GM12878 (cell line): ENCODE data around the gene C17orf58. TPM values are rescaled to one million over a fixed set of nuclear protein-coding genes. Genes with fewer than 3 reads are reported as not detected.

Experiments
- ATF2 ChIP-seq: IDR thresholded peaks from 2 replicates; pipeline ENCODE4 v1.6.1; 2012; ENCODE audit warnings: low read length, inconsistent platforms
- ATF7 ChIP-seq: fragments of 450-650 bp; IDR thresholded peaks from 2 replicates; pipeline ENCODE4 v1.6.1; 2016; ENCODE audit warnings: low read depth, mild to moderate bottlenecking
- CBX3 ChIP-seq: fragments of 200-600 bp; sonication (generic); IDR thresholded peaks from 2 replicates; pipeline ENCODE4 v1.6.1; 2016; ENCODE audit warnings: low read depth, borderline replicate concordance
- CHD2 ChIP-seq: IDR thresholded peaks from 2 replicates; pipeline ENCODE4 v1.6.1; 2011; ENCODE audit warnings: low read depth, low read length, improper control_type of control experiment, borderline replicate concordance
- E2F4 ChIP-seq: IDR thresholded peaks from 2 replicates; pipeline ENCODE4 v1.6.1; 2012; ENCODE audit warnings: low read depth, low read length, improper control_type of control experiment
- EZH2 ChIP-seq: IDR thresholded peaks from 2 replicates; pipeline ENCODE4 v1.6.1; 2012; ENCODE audit warnings: low read depth, mild to moderate bottlenecking, control low read depth, inconsistent platforms, low read length, borderline replicate concordance; ENCODE audit not compliant: control insufficient read depth
- IKZF2 ChIP-seq, 2 experiments: fragments of 450-650 bp; IDR thresholded peaks; 2 replicates each; pipeline ENCODE4 v1.6.1; 2017; ENCODE audit warnings: mild to moderate bottlenecking in 2 of 2, moderate library complexity in 2 of 2
- RAD21 ChIP-seq: IDR thresholded peaks from 2 replicates; pipeline ENCODE4 v1.6.1; 2011; ENCODE audit warnings: mild to moderate bottlenecking, low read depth, low read length, moderate library complexity; ENCODE audit not compliant: insufficient read depth
- RB1 ChIP-seq: fragments of 450-650 bp; formaldehyde crosslinking; IDR thresholded peaks from 2 replicates; pipeline ENCODE4 v1.6.1; 2017; ENCODE audit warnings: mild to moderate bottlenecking, borderline replicate concordance
- RBBP5 ChIP-seq: fragments of 200-600 bp; sonication (generic); conservative IDR thresholded peaks from 2 replicates; pipeline ENCODE4 v1.6.1; 2016
- RFX5 ChIP-seq: IDR thresholded peaks from 2 replicates; pipeline ENCODE4 v1.6.1; 2011; ENCODE audit warnings: low read depth, low read length, improper control_type of control experiment
- SIX5 ChIP-seq: IDR thresholded peaks from 2 replicates; pipeline ENCODE4 v1.6.1; 2011; ENCODE audit warnings: mild to moderate bottlenecking, low read depth, low read length, moderate library complexity; ENCODE audit not compliant: severe bottlenecking
- SMARCA5 ChIP-seq: fragments of 450-650 bp; IDR thresholded peaks from 2 replicates; pipeline ENCODE4 v1.6.1; 2017; ENCODE audit warnings: mild to moderate bottlenecking
- SP1 ChIP-seq: IDR thresholded peaks from one replicate; pipeline ENCODE4 v1.6.1; 2011; ENCODE audit warnings: low read depth, low read length
- SREBF1 ChIP-seq: IDR thresholded peaks from 2 replicates; pipeline ENCODE4 v1.6.1; 2012; ENCODE audit warnings: mild to moderate bottlenecking, low read length
- STAT1 ChIP-seq: fragments of 450-650 bp; conservative IDR thresholded peaks from 2 replicates; pipeline ENCODE4 v1.6.1; 2014; ENCODE audit warnings: antibody characterized with exemption, mild to moderate bottlenecking
- STAT3 ChIP-seq: IDR thresholded peaks from 2 replicates; pipeline ENCODE4 v1.6.1; 2011; ENCODE audit warnings: low read depth, low read length, improper control_type of control experiment
- ZNF207 ChIP-seq: fragments of 450-650 bp; IDR thresholded peaks from 2 replicates; pipeline ENCODE4 v1.6.1; 2014; ENCODE audit warnings: antibody characterized with exemption, mild to moderate bottlenecking, borderline replicate concordance
- ZNF274 ChIP-seq: IDR thresholded peaks from one replicate; pipeline ENCODE4 v1.8.0; 2011; ENCODE audit not compliant: insufficient read length, insufficient read depth
- ZNF384 ChIP-seq: IDR thresholded peaks from 2 replicates; pipeline ENCODE4 v1.6.1; 2012; ENCODE audit warnings: low read depth, mild to moderate bottlenecking, low read length, improper control_type of control experiment, borderline replicate concordance
- polyA plus RNA-seq, 11 experiments: library from polyadenylated mRNA; depleted of rRNA in 4 of 11; unstranded in 6 of 11; stranded (reverse) in 5 of 11; fragments of >200 nt; fragmentation: Nextera tagmentation in 4 of 11; fragmentation: Illumina TruSeq in 1 of 11; extraction: Ambion mirVana in 4 of 11; extraction: Trizol in 1 of 11; gene quantifications; 1 replicate in 1 of 11; 2 replicates in 10 of 11; pipeline versions ENCODE4 v1.2.1 to v1.2.3, GENCODE V29; 2011 to 2016; ENCODE audit warnings: inconsistent platforms in 2 of 11, missing spikeins in 2 of 11, low read depth in 1 of 11
- total RNA-seq, 4 experiments: library from RNA; depleted of rRNA in 3 of 4; stranded (reverse); fragments of >200 nt in 3 of 4; fragmentation: Illumina TruSeq in 1 of 4; extraction: Trizol in 1 of 4; gene quantifications; 2 replicates each; pipeline versions ENCODE4 v1.2.1 to v1.2.3, GENCODE V29; 2013 to 2021
- TF ChIP-seq, protein P1 (sequence below): fragments of 450-650 bp; IDR thresholded peaks from 2 replicates; pipeline ENCODE4 v1.6.1; 2017; ENCODE audit warnings: mild to moderate bottlenecking, moderate library complexity
- TF ChIP-seq, protein P2 (sequence below): IDR thresholded peaks from 2 replicates; pipeline ENCODE4 v1.6.1; 2012; ENCODE audit warnings: low read depth, low read length, improper control_type of control experiment
- TF ChIP-seq, protein P3 (sequence below): fragments of 450-650 bp; IDR thresholded peaks from 2 replicates; pipeline ENCODE4 v1.6.1; 2017; ENCODE audit warnings: mild to moderate bottlenecking, low read depth, inconsistent platforms; ENCODE audit not compliant: poor library complexity, severe bottlenecking

C17orf58 gene
- total and polyA plus RNA-seq, 10 of the 15 experiments (the other 5 are each of a cell fraction or from before 2014, with no cell fraction given): 3.3 to 12.3 (median 6.2) TPM

GRCh38 chr17:68019675-68020408, 23.6 kb upstream of the C17orf58 start (continued):
- TF ChIP-seq, protein P1, sequence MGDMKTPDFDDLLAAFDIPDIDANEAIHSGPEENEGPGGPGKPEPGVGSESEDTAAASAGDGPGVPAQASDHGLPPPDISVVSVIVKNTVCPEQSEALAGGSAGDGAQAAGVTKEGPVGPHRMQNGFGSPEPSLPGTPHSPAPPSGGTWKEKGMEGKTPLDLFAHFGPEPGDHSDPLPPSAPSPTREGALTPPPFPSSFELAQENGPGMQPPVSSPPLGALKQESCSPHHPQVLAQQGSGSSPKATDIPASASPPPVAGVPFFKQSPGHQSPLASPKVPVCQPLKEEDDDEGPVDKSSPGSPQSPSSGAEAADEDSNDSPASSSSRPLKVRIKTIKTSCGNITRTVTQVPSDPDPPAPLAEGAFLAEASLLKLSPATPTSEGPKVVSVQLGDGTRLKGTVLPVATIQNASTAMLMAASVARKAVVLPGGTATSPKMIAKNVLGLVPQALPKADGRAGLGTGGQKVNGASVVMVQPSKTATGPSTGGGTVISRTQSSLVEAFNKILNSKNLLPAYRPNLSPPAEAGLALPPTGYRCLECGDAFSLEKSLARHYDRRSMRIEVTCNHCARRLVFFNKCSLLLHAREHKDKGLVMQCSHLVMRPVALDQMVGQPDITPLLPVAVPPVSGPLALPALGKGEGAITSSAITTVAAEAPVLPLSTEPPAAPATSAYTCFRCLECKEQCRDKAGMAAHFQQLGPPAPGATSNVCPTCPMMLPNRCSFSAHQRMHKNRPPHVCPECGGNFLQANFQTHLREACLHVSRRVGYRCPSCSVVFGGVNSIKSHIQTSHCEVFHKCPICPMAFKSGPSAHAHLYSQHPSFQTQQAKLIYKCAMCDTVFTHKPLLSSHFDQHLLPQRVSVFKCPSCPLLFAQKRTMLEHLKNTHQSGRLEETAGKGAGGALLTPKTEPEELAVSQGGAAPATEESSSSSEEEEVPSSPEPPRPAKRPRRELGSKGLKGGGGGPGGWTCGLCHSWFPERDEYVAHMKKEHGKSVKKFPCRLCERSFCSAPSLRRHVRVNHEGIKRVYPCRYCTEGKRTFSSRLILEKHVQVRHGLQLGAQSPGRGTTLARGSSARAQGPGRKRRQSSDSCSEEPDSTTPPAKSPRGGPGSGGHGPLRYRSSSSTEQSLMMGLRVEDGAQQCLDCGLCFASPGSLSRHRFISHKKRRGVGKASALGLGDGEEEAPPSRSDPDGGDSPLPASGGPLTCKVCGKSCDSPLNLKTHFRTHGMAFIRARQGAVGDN: peak; percentile 85
- TF ChIP-seq CHD2 (peak; percentile 79), SREBF1 (no peak; the same call in 1 of the 2 replicates), STAT3 (no peak), CBX3 (no peak), RFX5 (no peak), EZH2 (no peak), E2F4 (peak; percentile 72), STAT1 (peak; percentile 98), RAD21 (no peak), RBBP5 (no peak), RB1 (peak; percentile 99), ATF7 (peak; percentile 83), ZNF207 (peak; percentile 96), IKZF2 (IDR thresholded peaks at IDR 0.05) (peak; percentile 69 to 77), ATF2 (peak; percentile 84), SP1 (no peak), SMARCA5 (peak; percentile 86), ZNF384 (no peak), ZNF274 (no peak), SIX5 (no peak)
- TF ChIP-seq, protein P2, sequence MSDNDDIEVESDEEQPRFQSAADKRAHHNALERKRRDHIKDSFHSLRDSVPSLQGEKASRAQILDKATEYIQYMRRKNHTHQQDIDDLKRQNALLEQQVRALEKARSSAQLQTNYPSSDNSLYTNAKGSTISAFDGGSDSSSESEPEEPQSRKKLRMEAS: peak; percentile 74
- TF ChIP-seq, protein P3, sequence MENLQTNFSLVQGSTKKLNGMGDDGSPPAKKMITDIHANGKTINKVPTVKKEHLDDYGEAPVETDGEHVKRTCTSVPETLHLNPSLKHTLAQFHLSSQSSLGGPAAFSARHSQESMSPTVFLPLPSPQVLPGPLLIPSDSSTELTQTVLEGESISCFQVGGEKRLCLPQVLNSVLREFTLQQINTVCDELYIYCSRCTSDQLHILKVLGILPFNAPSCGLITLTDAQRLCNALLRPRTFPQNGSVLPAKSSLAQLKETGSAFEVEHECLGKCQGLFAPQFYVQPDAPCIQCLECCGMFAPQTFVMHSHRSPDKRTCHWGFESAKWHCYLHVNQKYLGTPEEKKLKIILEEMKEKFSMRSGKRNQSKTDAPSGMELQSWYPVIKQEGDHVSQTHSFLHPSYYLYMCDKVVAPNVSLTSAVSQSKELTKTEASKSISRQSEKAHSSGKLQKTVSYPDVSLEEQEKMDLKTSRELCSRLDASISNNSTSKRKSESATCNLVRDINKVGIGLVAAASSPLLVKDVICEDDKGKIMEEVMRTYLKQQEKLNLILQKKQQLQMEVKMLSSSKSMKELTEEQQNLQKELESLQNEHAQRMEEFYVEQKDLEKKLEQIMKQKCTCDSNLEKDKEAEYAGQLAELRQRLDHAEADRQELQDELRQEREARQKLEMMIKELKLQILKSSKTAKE: peak; percentile 83
